SK-N-SH (cell line): Measurements from ENCODE around the gene HAGHL. TPM values are rescaled to one million over a fixed set of nuclear protein-coding genes. Genes with fewer than 3 reads are reported as not detected.

Experiments
- CTCF ChIA-PET: fragments of 300-600, 350-600 bp; formaldehyde crosslinking; extraction: SDS; loops from one replicate; lab custom pipeline; 2021; lab: Yijun Ruan, JAX
- POLR2A ChIA-PET: fragments of 350-600 bp; sonication (Branson Sonifier 250); formaldehyde crosslinking; extraction: SDS; loops from one replicate; lab custom pipeline; 2020; ENCODE audit warnings: antibody characterized with exemption, inconsistent platforms; lab: Yijun Ruan, JAX
- DNase-seq: peaks from one replicate; pipeline ENCODE4 v3.0.0; 2012
- H2AFZ ChIP-seq: fragments of 200-600 bp; sonication (generic); 2 replicates; pipeline ENCODE4 v1.8.1; 2016; ENCODE audit warnings: antibody characterized with exemption, mild to moderate bottlenecking, low read depth
- H3F3A ChIP-seq: fragments of 200-600 bp; sonication (generic); replicated peaks from 2 replicates; pipeline ENCODE3; 2016; ENCODE audit warnings: antibody characterized with exemption, mild to moderate bottlenecking; ENCODE audit not compliant: insufficient read depth
- H3K27ac ChIP-seq, 2 experiments: fragments of 200-500 bp in 1 of 2; fragments of 200-600 bp in 1 of 2; sonication (Bioruptor generic) in 1 of 2; sonication (generic), shearing (Covaris generic) in 1 of 2; 2 replicates each; pipeline versions ENCODE4 v1.5.1 to v1.6.1; 2014 to 2016; ENCODE audit warnings: low read depth in 2 of 2, inconsistent platforms in 1 of 2, low read length in 1 of 2, mild to moderate bottlenecking in 1 of 2, mixed read lengths in 1 of 2
- H3K27me3 ChIP-seq: fragments of 200-600 bp; sonication (generic), shearing (Covaris generic); 2 replicates; pipeline ENCODE4 v1.6.1; 2016; ENCODE audit warnings: mixed run types; ENCODE audit not compliant: insufficient read depth
- H3K36me3 ChIP-seq, 2 experiments: fragments of 200-500 bp in 1 of 2; fragments of 200-600 bp in 1 of 2; sonication (Bioruptor generic) in 1 of 2; sonication (generic) in 1 of 2; replicated peaks in 1 of 2; 2 replicates each; pipeline versions ENCODE3 to v1.5.1; 2014 to 2016; ENCODE audit warnings: low read length in 1 of 2, mild to moderate bottlenecking in 1 of 2; ENCODE audit not compliant: insufficient read depth in 2 of 2, control insufficient read depth in 1 of 2
- H3K4me1 ChIP-seq, 2 experiments: fragments of 200-500 bp in 1 of 2; fragments of 200-600 bp in 1 of 2; sonication (Bioruptor generic) in 1 of 2; sonication (generic), shearing (Covaris generic) in 1 of 2; 2 replicates each; pipeline versions ENCODE4 v1.5.1 to v1.6.1; 2014 to 2016; ENCODE audit warnings: low read depth in 1 of 2, low read length in 1 of 2, mixed run types in 1 of 2; ENCODE audit not compliant: insufficient read depth in 2 of 2, control insufficient read depth in 1 of 2
- H3K4me2 ChIP-seq: fragments of 200-600 bp; sonication (generic), shearing (Covaris generic); 2 replicates; pipeline ENCODE4 v1.6.1; 2017; ENCODE audit warnings: mixed run types
- H3K4me3 ChIP-seq, 2 experiments: fragments of 200-500 bp in 1 of 2; fragments of 200-600 bp in 1 of 2; sonication (Bioruptor generic) in 1 of 2; sonication (generic), shearing (Covaris generic) in 1 of 2; 2 replicates each; pipeline versions ENCODE4 v1.5.1 to v1.8.1; 2014 to 2016; ENCODE audit warnings: low read depth in 2 of 2, inconsistent platforms in 1 of 2, low read length in 1 of 2, mild to moderate bottlenecking in 1 of 2, mixed read lengths in 1 of 2, moderate library complexity in 1 of 2
- H3K79me2 ChIP-seq: fragments of 200-600 bp; sonication (generic); 2 replicates; pipeline ENCODE4 v1.8.1; 2017; ENCODE audit warnings: mild to moderate bottlenecking; ENCODE audit not compliant: insufficient read depth
- H3K9ac ChIP-seq: fragments of 200-600 bp; sonication (generic); 2 replicates; pipeline ENCODE4 v1.6.1; 2017; ENCODE audit warnings: mixed run types
- H3K9me2 ChIP-seq: fragments of 200-600 bp; sonication (generic); 2 replicates; pipeline ENCODE4 v1.6.1; 2017; ENCODE audit warnings: mixed run types
- H3K9me3 ChIP-seq: fragments of 200-600 bp; sonication (generic); 2 replicates; pipeline ENCODE4 v1.6.1; 2017; ENCODE audit warnings: mixed run types, mild to moderate bottlenecking, moderate library complexity
- H4K20me1 ChIP-seq: fragments of 200-600 bp; sonication (generic); 2 replicates; pipeline ENCODE4 v1.6.1; 2017; ENCODE audit warnings: mild to moderate bottlenecking, mixed run types; ENCODE audit not compliant: insufficient read depth
- CTCF ChIP-seq: fragments of 200-600 bp; sonication (generic); IDR thresholded peaks from 2 replicates; pipeline ENCODE4 v1.6.1; 2017; ENCODE audit warnings: antibody characterized with exemption, mild to moderate bottlenecking, moderate library complexity
- EP300 ChIP-seq, 2 experiments: IDR thresholded peaks; 2 replicates each; pipeline versions ENCODE4 v1.4.0 to v1.6.1; 2012; ENCODE audit warnings: borderline replicate concordance in 1 of 2, low read depth in 1 of 2, low read length in 1 of 2
- EZH2phosphoT487 ChIP-seq: fragments of 200-600 bp; sonication (generic); IDR thresholded peaks from 2 replicates; pipeline ENCODE4 v1.6.1; 2017; ENCODE audit warnings: low read depth, mixed run types, mild to moderate bottlenecking, antibody characterized with exemption, moderate library complexity, borderline replicate concordance
- FOXM1 ChIP-seq: IDR thresholded peaks from 2 replicates; pipeline ENCODE4 v1.4.0; 2012; ENCODE audit warnings: low read depth, mild to moderate bottlenecking
- GABPA ChIP-seq: IDR thresholded peaks from 2 replicates; pipeline ENCODE4 v1.4.0; 2012; ENCODE audit warnings: low read depth, mild to moderate bottlenecking
- IRF3 ChIP-seq: fragments of 150-350 bp; IDR thresholded peaks from 2 replicates; pipeline ENCODE4 v1.6.1; 2016; ENCODE audit warnings: mild to moderate bottlenecking, low read depth, low read length
- MAX ChIP-seq: IDR thresholded peaks from 2 replicates; pipeline ENCODE4 v1.4.0; 2012; ENCODE audit warnings: low read depth
- MXI1 ChIP-seq: IDR thresholded peaks from 2 replicates; pipeline ENCODE4 v1.6.1; 2012; ENCODE audit warnings: mild to moderate bottlenecking, low read depth, low read length, improper control_type of control experiment
- NFIC ChIP-seq: IDR thresholded peaks from 2 replicates; pipeline ENCODE4 v1.4.0; 2012; ENCODE audit warnings: borderline replicate concordance
- NRF1 ChIP-seq: IDR thresholded peaks from 2 replicates; pipeline ENCODE4 v1.6.1; 2012; ENCODE audit warnings: low read depth, mild to moderate bottlenecking, low read length
- PBX3 ChIP-seq: IDR thresholded peaks from 2 replicates; pipeline ENCODE4; 2012
- RCOR1 ChIP-seq: fragments of 150-350 bp; IDR thresholded peaks from 2 replicates; pipeline ENCODE4 v1.6.1; 2017; ENCODE audit warnings: antibody characterized with exemption, low read length
- REST ChIP-seq: IDR thresholded peaks from 2 replicates; pipeline ENCODE4 v1.6.1; 2012; ENCODE audit warnings: mild to moderate bottlenecking, low read depth, low read length, moderate library complexity
- TEAD4 ChIP-seq: IDR thresholded peaks from 2 replicates; pipeline ENCODE4 v1.4.0; 2012; ENCODE audit warnings: mild to moderate bottlenecking, borderline replicate concordance; ENCODE audit not compliant: insufficient read depth
- USF1 ChIP-seq: IDR thresholded peaks from 2 replicates; pipeline ENCODE4 v1.4.0; 2012; ENCODE audit warnings: low read depth, borderline replicate concordance
- USF2 ChIP-seq: fragments of 150-350 bp; IDR thresholded peaks from 2 replicates; pipeline ENCODE4 v1.6.1; 2017; ENCODE audit warnings: antibody characterized with exemption, low read length, low read depth, borderline replicate concordance
- WGBS: methylation state at CpG from one replicate; pipeline ENCODE4 v1.1.6; 2017; ENCODE audit warnings: low lambda C conversion rate; 5-methylcytosine and 5-hydroxymethylcytosine counted together
- polyA plus RNA-seq, 3 experiments: library from polyadenylated mRNA; depleted of rRNA; stranded (reverse); fragments of >200 nt; gene quantifications; 2 replicates each; pipeline ENCODE4 v1.2.3, GENCODE V29; 2012

Gene HAGHL
- polyA plus RNA-seq, 1 of the 3 experiments (the other 2 are of a cell fraction): 65.5 TPM

- H3K36me3 ChIP-seq: no peaks in the 10 kb centered on the region
- no peaks in the 10 kb centered on the region for H3K27me3 ChIP-seq
- H3K4me2 ChIP-seq: no peak overlapping the region
- peaks cover 27% of the 10 kb centered on the region for H4K20me1 ChIP-seq
- H3K9me2 ChIP-seq: no peaks in the 10 kb centered on the region
- H3K4me3 ChIP-seq: no peak overlapping the region
- no peak overlapping the region for H2AFZ ChIP-seq
- H3F3A ChIP-seq: peaks cover 18% of the 10 kb centered on the region
- peaks cover 31% of the 10 kb centered on the region for H3K79me2 ChIP-seq
- ChIA-PET CTCF (interaction anchor here (1.0 to 22.4 kb wide), 9 partner anchors 9 to 348 kb away, joined by 3 to 358 read pairs (median 5); partner anchors contain the start of genes ANTKMT, CCDC78, CIAO3 and HAGHL), POLR2A (interaction anchor here (0.6 to 1.2 kb wide), 7 partner anchors 9 to 88 kb away, joined by 3 to 4 read pairs (median 4); partner anchors contain the start of genes ANTKMT and STUB1)
- DNase-seq: no peak
- 77% methylated on average over 5 of the region's 14 CpGs for WGBS
- H3K9me3 ChIP-seq: no peaks in the 10 kb centered on the region
- H3K9ac ChIP-seq: no peak overlapping the region
- TF ChIP-seq USF2 (no peak), NFIC (no peak), TEAD4 (no peak), NRF1 (no peak), USF1 (no peak), PBX3 (no peak), EZH2phosphoT487 (no peak), REST (no peak), MAX (no peak), RCOR1 (no peak), MXI1 (no peak), CTCF (no peak), GABPA (no peak), FOXM1 (no peak), IRF3 (no peak), EP300 (IDR thresholded peaks at IDR 0.05; ENCODE audit: borderline replicate concordance in 1 of 2, low read depth in 1 of 2, low read length in 1 of 2) (no peak)
- H3K4me1 ChIP-seq: peaks cover 23 to 44% of the 10 kb centered on the region in 2 experiments; a peak in 2 of 4 replicates
- H3K27ac ChIP-seq: no peak overlapping the region
These were observed 19.8 kb upstream of the HAGHL start for GRCh38 chr16:707062-707538.
